Astrocyte of the hippocampus (primary cell): ENCODE data around the gene ATF7IP2.
"Not testable (repeated sequence)": the region's sequence is repeated elsewhere in the genome, so short reads cannot be mapped to it uniquely, and the experiment has no call there.

Experiments used
- DNase-seq: peaks from one replicate; pipeline ENCODE4 v3.0.0; 2011; ENCODE audit warnings: low read depth, low spot score

Gene ATF7IP2

DNA sequence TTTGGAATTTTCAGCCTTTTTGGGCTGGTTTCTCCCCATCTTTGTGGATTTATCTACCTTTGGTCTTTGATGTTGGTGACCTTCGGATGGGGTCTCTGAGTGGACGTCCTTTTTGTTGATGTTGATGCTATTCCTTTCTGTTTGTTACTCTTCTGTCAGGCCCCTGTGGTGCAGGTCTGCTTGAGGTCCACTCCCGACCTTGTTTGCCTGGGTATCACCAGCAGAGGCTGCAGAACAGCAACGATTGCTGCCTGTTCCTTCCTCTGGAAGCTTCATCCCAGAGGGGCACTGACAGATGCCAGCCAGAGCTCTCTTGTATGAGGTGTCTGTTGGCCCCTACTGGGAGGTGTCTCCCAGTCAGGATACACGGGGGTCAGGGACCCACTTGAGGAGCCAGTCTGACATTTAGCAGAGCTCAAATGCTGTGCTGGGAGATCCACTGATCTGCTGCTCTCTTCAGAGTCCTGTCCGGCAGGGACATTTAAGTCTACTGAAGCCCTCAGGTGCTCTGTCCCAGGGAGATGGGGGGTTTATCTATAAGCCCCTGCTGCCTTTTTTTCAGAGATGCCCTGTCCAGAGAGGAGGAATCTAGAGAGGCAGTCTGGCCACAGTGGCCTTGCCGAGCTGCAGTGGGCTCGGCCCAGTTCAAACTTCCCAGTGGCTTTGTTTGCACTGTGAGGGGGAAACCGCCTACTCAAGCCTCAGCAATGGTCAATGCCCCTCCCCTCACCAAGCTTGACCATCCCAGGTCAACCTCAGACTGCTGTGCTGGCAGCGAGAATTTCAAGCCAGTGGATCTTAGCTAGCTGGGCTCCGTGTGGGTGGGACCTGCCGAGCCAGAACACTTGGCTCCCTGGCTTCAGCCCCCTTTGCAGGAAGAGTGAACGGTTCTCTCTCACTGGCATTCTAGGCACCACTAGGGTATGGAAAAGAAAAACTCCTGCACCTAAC, 66.6 kb downstream of the ATF7IP2 start:
- DNase-seq, result not testable (repeated sequence)

DNA sequence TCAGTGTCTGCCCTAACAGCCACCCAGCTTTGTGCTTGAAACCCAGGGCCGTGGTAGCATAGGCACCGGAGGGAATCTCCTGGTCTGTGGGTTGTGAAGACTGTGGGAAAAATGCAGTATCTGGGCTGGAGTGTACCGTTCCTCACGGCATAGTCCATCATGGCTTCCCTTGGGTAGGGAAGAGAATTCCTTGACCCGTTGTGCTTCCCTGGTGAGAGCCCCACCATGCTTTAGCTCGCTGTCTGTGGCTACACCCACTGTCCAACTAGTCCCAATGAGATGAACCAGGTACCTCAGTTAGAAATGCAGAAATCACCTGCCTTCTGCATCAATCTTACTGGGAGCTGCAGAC, 67.3 kb downstream of the ATF7IP2 start:
- DNase-seq, result no peak

DNA sequence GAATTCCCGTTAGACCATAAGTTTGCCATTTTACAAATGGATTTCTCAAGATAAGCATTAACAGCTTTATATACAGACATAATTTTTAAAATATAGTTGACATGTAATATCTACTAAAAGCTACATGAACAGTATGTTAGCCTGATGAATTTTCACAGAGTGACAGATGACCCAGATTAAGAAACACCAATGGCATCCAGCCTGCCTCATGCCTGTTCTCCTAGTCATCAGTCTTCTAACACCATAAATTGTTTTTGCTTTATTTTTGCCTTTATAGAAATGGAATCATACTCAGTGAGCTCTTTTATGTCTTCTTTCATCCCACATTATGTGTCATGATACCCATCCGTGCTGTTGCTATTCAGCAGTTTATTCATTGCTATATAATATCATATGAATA, 80.0 kb downstream of the ATF7IP2 start:
- DNase-seq, result no peak

DNA sequence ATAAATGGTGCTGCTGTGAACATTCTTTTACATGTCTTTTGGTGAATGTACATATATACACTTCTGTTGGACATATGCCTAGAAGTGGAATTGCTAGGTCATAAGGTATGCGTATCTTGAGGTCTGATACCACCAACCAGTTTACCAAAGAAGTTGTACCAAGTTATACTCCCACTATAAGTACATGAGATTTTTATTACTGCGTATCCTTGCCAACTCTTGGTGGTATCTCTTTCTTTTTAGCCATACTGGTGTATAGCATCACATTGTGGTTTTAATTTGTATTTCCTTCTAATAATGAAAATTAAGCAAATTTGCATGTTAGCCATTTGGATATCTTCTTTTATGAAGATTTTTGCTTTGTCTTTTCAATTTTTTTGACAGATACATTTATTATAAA, 80.5 kb downstream of the ATF7IP2 start:
- no peak for DNase-seq

DNA sequence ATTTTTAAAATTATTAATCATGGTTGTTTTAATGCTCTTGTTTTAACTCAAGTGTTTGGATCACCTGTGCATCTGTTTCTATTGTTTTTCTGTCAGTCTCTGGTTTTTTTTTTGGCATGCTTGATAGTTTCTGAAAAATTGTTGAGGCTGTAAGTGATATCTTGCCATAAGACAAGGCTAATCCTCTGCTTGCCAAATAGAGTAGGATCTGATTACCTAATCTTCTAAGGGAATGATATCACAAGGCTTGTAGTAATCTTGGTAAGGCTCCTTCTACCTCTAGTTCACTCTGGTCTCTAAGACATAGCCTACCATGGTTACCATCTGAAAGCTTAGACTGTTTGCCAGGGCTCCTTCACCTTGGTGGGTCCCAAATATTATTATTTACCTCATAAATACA, 81.0 kb downstream of the ATF7IP2 start:
- no peak for DNase-seq

DNA sequence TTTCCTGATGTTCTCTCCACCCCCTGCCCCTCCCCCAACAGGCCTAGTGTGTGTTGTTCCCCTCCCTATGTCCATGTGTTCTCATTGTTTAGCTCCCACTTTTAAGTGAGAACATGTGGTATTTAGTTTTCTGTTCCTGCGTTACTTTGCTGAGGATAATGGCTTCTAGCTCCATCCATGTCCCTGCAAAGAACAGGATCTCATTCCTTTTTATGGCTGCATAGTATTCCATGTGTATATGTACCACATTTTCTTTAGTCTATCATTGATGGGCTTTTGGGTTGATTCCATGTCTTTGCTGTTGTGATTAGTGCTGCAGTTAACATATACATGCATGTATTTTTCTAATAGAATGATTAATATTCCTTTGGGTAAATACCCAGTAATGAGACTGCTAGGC, 90.8 kb downstream of the ATF7IP2 start:
- not testable (repeated sequence) for DNase-seq

DNA sequence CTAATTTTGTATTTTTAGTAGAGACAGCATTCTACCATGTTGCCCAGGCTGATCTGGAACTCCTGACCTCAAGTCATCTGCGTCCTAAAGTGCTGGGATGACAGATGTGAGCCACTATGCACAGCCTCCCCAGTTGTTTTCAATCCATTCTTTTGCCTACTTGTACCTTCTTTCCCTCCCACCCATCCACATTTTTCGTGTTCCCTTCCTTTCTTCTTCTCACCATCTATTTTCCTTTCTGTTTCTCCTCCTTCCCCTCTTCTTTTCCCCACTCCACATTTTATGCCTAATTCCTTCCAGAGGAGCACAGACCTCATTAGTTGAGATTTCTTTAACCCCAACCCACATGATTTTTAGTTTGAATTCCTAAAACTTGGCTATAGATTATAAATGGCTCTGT, 94.3 kb downstream of the ATF7IP2 start:
- DNase-seq, result no peak

DNA sequence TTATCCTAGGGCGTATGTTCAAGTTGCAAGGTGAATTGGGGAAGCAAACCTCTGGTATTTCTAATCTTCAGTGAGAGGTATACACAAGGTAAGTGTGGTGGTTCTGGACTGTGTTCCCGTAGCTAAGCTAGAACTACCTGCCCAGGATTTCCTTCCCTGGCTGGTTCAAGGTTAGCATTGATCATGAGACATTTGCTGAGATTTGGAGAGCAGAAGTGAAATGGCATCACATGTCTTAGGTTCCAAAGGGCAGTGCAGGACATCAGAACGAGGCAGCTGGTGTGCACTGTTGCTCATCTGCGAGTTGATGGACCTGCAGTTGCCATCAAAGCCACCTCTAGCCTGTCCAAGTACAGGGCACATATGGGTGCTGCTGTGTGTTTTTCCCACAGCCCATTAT, 99.3 kb downstream of the ATF7IP2 start:
- DNase-seq, result no peak

DNA sequence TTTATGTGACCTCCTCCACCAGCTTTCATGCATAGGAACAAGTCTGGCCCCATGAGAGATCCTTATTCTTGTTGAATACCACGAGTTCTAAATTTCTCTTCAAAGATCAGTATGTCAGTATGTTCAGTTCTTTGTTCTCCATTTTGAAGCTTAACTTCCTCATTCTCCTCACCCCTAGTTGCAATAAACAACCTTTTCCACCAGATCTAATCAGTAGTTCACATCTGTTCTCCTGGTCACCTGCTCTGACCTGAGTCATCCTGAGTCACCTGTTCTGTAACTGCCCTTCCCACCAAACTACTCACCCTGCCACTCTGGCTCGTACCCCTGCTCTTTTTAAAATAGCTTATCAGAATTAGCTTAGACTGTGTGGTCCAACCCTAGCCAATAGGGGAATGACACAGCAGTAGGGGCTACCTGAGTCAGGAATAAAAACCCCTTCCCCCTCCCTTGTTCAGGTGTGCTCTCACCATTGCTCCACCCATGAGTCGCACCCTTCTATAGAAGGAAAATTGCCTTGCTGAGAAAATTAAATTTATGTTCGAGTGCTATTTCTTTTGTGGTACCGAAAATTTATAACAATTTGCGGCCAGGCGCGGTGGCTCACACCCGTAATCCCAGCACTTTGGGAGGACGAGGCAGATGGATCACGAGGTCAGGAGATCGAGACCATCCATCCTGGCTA, 100.0 kb downstream of the ATF7IP2 start:
- DNase-seq, result no peak

DNA sequence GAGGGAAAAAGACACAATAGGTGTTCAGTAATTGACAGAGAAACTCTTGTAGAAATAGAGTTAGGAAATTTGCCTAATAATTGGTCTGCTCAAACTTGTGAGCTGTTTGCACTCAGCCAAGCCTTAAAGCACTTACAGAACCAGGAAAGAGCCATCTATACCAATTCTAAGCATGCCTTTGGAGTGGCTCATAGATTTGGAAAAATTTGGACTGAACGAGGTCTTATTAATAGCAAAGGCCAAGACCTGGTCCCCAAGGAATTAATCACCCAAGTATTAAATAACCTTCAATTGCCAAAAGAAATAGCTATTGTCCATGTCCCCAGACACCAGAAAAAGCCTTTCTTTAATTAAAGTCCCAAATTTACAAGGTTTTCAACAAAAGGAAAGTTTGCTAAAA, 104.3 kb downstream of the ATF7IP2 start:
- no peak for DNase-seq

DNA sequence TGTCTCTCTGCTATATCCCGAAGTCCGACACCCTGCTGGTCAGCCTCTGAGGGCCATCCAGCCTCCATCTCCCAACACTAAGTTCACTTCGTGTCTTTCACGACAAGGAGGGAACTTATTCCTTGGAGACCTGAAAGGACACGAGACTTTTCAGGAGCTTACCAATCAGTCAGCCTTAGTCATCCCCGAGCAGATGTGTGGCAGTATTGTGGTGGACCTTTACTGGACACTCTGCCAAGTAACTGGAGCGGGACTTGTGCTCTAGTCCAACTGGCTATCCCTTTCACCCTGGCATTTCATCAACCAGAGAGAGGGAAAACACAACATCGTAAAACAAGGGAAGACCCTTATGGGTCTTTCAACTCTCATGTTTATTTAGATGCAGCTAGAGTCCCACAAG, 107.4 kb downstream of the ATF7IP2 start:
- no peak for DNase-seq

DNA sequence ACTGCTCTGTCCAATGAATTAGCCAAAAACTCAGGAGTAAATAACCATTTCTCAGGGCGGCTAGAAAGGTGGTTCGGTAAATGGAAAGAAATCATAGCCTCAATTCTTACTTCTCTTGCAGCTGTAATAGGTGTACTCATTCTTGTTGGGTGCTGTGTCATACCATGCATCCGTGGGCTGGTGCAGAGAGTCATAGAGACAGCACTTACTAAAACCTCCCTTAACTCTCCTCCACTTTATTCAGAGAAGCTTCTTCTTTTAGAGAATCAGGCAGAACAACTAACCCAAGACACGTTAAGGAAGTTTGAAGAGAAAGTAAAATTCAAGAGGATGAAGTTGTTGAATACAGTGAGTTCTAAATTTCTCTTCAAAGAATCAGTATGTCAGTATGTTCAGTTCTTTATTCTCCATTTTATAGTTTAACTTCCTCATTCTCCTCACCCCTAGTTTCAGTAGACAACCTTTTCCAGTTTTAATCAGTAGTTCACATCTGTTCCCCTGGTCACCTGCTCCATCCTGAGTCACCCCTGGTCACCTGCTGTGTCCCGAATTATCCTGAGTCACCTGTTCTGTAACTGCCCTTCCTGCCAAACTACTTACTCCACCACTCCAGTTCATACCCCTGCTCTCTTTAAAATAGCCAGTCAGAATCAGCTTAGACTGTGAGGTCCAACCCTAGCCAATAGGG, 108.6 kb downstream of the ATF7IP2 start:
- DNase-seq, result no peak

DNA sequence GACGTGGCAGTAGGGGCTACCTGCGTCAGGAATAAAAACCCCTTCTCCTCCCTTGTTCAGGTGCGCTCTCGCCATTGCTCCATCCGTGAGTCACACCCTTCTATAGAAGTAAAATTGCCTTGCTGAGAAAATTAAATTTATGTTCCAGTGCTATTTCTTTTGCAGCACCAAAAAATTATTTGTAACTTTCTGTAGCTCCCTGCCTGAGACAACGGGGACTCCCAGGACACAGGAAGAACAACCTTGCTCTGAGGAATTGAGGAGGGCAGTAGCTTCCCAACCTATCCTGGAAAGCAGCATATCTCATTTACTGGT, 109.1 kb downstream of the ATF7IP2 start:
- DNase-seq, result no peak

DNA sequence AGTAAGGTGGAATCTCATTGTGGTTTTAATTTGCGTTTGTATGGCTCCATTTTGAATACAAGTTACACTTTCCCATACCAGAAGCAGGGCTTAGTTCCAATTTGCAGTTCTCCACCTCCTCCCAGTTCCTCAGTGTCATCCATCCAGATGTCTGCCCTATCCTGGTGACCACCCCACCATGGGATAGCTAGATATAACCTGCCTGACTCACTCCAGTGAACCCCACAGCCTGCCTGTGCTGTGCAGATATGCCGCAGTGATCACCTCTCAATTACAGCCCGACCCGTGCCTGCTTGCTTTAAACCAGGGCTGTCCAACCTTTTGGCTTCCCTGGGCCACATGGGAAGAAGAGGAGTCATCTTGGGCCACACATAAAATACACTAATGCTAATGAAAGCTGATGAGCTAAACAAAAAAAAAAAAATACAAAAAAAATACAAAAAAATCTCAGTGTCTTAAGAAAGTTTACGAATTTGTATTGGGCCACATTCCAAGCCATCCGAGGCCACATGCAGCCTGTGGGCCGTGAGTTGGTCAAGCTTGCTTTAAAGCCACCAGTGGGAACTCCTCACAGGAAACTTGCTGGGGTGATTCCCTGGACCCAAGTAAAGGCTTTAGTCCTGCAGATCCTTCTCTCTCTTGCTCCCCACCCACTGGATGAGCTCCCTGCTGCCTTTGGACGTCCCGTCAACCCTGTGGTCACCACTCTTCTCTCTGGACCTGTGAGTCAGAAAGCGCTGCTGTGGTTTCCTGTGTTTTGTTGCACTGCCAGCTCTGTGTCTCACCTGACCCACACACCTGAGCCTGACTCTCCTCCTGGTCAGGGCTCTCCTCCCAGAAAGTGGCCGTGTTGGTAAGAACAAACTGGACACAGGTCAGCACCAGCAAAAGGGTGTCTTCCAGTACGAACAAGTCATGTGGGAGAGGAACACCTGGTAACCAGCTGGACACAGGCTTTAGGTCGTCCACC, 111.6 kb downstream of the ATF7IP2 start:
- peak; percentile 46 for DNase-seq

DNA sequence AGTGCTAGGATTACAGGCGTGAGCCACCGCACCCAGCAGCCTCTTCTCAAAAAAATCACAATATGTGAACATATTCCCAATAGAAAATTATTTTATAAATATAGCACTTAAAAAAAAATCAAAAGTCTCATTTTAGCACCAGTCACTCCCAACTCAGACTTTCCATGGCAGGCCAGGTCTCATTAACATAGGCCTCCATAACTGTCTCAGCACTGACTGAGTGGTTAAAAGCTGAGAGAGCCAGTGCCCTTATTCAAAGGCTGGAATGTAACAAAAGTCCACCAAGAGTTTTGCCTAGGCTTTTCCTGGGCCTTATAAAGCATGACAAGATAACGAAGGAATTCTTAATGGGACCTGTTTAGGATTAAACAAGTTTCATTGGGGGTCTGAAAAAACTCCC, 114.7 kb downstream of the ATF7IP2 start:
- DNase-seq, result no peak

DNA sequence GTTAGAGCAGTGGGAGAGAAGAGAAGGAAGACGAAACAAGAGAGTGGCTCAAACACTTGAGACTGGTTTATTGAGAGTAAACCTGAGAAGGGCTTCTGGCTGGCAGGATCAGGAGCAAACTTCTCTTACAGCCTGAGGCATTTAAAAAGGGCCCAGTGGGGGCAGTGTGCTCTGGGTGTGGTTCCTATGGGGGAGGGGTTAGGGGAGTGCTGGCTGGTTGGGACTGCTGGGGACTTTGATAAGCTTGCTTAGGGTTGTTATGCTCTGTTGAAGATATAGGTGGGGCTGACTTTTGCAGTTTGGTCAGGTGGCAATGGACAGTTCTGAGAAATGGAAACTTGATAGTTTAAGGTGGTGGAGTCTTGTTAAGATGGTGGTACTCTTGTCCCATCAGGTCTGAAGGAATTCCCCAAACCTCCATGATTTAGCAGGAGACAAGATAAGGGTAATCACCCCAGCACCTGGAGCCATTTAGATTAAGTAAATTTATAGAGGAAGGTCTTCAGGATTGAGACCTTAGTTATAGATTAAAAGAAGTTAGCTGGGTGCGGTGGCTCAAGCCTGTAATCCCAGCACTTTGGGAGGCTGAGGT, 115.3 kb downstream of the ATF7IP2 start:
- no peak for DNase-seq

DNA sequence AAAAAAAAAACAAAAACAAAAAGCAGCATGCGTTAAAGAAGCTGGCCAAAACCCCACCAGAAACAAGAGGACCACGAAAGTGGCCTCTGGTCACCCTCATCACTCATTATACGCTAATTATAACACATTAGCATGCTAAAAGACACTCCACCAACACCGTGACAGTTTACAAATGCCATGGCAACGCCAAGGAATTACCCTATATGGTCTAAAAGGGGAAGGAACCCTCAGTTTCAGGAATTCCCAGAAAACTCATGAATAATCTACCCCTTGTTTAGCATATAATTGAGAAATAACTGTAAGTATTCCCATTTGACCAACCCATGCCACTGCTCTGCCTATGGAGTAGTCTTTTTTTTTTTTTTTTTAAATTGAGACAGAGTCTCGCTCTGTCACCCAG, 116.9 kb downstream of the ATF7IP2 start:
- DNase-seq, result no peak

DNA sequence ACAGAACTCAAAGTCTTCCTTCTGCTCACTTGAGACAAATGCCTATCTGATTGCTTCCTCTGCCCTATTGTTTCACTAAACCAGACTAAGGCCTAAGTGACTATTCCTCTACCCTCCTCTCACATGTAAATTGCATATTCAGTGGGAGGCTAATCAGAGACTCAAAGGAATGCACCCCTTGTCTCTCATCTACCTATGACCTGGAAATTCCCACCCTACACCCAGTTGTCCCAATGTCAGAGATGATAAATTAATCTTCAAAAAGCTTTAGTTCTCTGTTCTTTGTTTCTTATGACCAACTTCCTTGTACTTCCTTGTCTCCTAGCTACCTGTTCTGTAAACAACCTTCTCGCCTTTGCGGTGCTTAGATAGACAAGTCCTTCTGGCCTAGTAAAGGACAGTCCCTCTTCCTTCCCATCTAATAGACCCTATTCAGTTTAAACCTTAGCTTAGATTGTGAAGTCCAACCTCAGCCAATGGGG, 118.6 kb downstream of the ATF7IP2 start:
- DNase-seq, result no peak

DNA sequence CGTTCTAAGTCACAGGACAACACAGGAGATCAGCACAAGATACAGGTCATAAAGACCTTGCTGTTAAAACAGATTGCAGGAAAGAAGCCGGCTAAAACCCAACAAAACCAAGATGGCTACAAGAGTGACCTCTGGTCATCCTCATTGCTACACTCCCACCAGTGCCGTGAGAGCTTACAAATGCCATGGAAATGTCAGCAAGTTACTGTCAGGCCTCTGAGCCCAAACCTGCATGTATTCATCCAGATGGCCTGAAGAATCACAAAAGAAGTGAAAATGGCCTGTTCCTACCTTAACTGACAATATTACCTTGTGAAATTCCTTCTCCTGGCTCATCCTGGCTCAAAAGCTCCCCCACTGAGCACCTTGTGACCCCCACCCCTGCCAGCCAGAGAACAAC, 119.4 kb downstream of the ATF7IP2 start:
- not testable (repeated sequence) for DNase-seq

DNA sequence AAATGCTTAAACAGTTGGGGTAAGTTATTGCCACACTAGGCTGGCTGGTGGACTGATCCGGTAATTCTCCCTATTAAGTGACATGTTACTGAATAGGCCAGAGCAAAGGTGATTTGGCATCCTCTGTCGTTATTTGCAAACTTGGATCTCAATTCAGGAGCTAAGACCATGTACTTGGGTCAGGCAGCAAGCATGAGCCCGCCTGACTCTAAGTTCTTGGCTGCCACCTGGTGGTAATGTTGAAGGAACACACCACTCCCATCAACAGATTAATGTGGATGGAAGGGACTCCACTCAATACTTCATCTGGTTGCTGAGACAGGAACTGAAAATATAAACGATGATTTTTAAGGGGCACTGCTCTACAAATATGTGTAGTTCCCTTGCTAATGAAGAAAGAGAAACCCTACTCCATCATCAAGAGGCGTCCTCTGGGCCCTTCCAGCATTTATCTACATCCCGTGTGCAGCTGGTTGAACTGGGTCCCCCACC, 123.7 kb downstream of the ATF7IP2 start:
- peak; percentile 87 for DNase-seq

DNA sequence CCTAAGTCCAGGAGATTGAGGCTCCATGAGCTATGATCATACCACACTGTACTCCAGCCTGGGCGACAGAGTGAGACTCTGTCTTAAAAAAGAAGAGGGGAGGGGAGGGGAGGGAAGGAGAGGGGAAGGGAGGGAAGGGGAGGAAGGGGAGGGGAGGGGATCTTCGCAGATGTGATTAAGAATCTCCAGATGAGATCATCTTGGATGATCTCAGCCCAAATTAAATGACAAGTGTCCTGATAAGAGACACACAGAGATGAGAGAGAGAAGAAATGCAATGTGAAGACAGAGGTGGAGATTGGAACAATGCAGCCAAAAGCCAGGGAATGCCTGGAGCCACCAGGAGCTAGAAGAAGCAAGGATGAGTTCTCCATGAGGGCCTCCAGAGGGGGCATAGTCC, 124.4 kb downstream of the ATF7IP2 start:
- no peak for DNase-seq
